ENCODE data around the gene ATP13A2. TPM values are rescaled to one million over a fixed set of nuclear protein-coding genes. Genes with fewer than 3 reads are reported as not detected.
A peak's percentile ranks its signal among the peaks of the same experiment; 100 is the strongest.

Gene ATP13A2
- total and polyA plus RNA-seq, 4 donors: 62.1 to 308 (median 186) TPM

- peaks cover 46% of the 10 kb centered on the region for H3K36me3 ChIP-seq (ENCODE audit: control insufficient read depth, insufficient read depth, low read length)
- no CpG with 5 or more reads among the region's 4 CpGs for WGBS (ENCODE audit: insufficient coverage)
- no peak for DNase-seq (ENCODE audit: low read depth in 4 of 6, low spot score in 6 of 6)
- H3K27me3 ChIP-seq (ENCODE audit: control insufficient read depth, insufficient read depth, low read length): no peaks in the 10 kb centered on the region
- H3K4me1 ChIP-seq (ENCODE audit: control insufficient read depth, insufficient read depth, low read length): peaks cover 21% of the 10 kb centered on the region
- H3K27ac ChIP-seq (ENCODE audit: low read depth, low read length): no peak overlapping the region
- H3K9me3 ChIP-seq (ENCODE audit: control insufficient read depth, insufficient read depth, low read length): no peaks in the 10 kb centered on the region
- no peak overlapping the region for H3K4me3 ChIP-seq (ENCODE audit: low read depth, low read length)
Measured at GRCh38 chr1:16983649-16984048, 28.1 kb downstream of the ATP13A2 start.

GRCh38 chr1:16982902-16983301, 28.8 kb downstream of the ATP13A2 start:
- no peaks in the 10 kb centered on the region for H3K9me3 ChIP-seq (ENCODE audit: control insufficient read depth, insufficient read depth, low read length)
- WGBS (ENCODE audit: insufficient coverage): 58% methylated on average over 11 of the region's 11 CpGs
- H3K4me1 ChIP-seq (ENCODE audit: control insufficient read depth, insufficient read depth, low read length): peaks cover 29% of the 10 kb centered on the region
- peaks cover 42% of the 10 kb centered on the region for H3K36me3 ChIP-seq (ENCODE audit: control insufficient read depth, insufficient read depth, low read length)
- no peaks in the 10 kb centered on the region for H3K27me3 ChIP-seq (ENCODE audit: control insufficient read depth, insufficient read depth, low read length)
- H3K27ac ChIP-seq (ENCODE audit: low read depth, low read length): no peak overlapping the region
- no peak for DNase-seq (ENCODE audit: low read depth in 4 of 6, low spot score in 6 of 6)
- H3K4me3 ChIP-seq (ENCODE audit: low read depth, low read length): no peak overlapping the region

- no peak overlapping the region for H3K27ac ChIP-seq (ENCODE audit: low read depth, low read length)
- H3K36me3 ChIP-seq (ENCODE audit: control insufficient read depth, insufficient read depth, low read length): peaks cover 36% of the 10 kb centered on the region
- no peak overlapping the region for H3K4me3 ChIP-seq (ENCODE audit: low read depth, low read length)
- WGBS (ENCODE audit: insufficient coverage): 80% methylated on average over 10 of the region's 10 CpGs
- DNase-seq (ENCODE audit: low read depth in 4 of 6, low spot score in 6 of 6): no peak
- peaks cover 35% of the 10 kb centered on the region for H3K4me1 ChIP-seq (ENCODE audit: control insufficient read depth, insufficient read depth, low read length)
- no peaks in the 10 kb centered on the region for H3K9me3 ChIP-seq (ENCODE audit: control insufficient read depth, insufficient read depth, low read length)
- no peaks in the 10 kb centered on the region for H3K27me3 ChIP-seq (ENCODE audit: control insufficient read depth, insufficient read depth, low read length)
Measured at GRCh38 chr1:16981269-16981849, 30.4 kb downstream of the ATP13A2 start.

DNA sequence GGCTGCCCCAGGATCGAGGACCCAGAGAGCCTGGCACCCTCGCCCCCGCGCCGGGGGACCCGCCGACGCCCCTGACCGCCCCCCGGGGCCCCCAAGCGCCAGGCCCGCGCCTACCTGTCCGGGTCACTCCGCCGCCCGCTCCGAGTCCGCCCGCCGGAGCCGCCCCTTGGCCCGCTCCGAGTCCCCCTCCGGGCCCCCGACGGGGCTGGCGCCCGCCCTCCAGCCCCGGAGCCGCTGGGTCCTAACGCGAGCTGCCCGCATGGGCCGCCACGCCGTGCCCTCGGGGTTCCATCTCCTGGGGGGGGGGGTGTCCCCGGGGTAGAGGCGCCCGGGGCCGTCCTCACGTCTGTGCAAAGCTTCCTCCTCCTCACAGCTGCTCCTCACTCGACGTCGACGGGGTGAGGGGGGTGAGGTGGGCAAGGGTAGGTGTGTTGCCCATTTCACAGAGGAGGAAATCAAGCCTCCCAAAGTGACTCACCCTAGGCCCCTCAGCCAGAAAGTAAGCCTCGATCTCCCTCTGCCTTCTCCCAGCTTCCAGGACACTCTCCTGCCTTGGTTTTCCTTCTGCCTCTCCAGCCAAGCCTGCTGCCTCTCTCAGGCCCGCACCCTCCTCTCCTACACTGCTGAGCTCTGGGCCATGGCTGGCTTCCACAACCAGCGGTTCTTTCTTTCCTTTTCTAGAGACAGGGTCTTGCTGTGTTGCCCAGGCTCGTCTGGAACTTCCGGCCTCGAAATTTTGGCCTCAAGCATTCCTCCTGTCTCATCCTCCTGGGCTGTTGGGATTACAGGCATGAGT, 31.1 kb downstream of the ATP13A2 start, which contains the start of gene MFAP2:
Gene MFAP2 (minus strand): TSS at position 148 of the 796 bp plus-strand sequence. CDS start 2,347 bp downstream, outside the sequence.
- Histone ChIP-seq H3K27me3 (ENCODE audit: control insufficient read depth, insufficient read depth, low read length) (no peaks in the 10 kb centered on the region), H3K4me3 (ENCODE audit: low read depth, low read length) (peak within 1 kb of the TSS; percentile 24), H3K27ac (ENCODE audit: low read depth, low read length) (no peak within 1 kb of the TSS), H3K4me1 (ENCODE audit: control insufficient read depth, insufficient read depth, low read length) (peaks cover 41% of the 10 kb centered on the region), H3K9me3 (ENCODE audit: control insufficient read depth, insufficient read depth, low read length) (no peaks in the 10 kb centered on the region), H3K36me3 (ENCODE audit: control insufficient read depth, insufficient read depth, low read length) (peaks cover 35% of the 10 kb centered on the region)
- peak in 1 of 6 donors; percentile 55 for DNase-seq (ENCODE audit: low read depth in 4 of 6, low spot score in 6 of 6)
- 8% methylated on average over 44 of the region's 53 CpGs for WGBS (ENCODE audit: insufficient coverage)

- Histone ChIP-seq H3K27me3 (ENCODE audit: control insufficient read depth, insufficient read depth, low read length) (no peaks in the 10 kb centered on the region), H3K36me3 (ENCODE audit: control insufficient read depth, insufficient read depth, low read length) (peaks cover 33% of the 10 kb centered on the region), H3K27ac (ENCODE audit: low read depth, low read length) (no peak overlapping the region), H3K4me1 (ENCODE audit: control insufficient read depth, insufficient read depth, low read length) (peaks cover 43% of the 10 kb centered on the region), H3K4me3 (ENCODE audit: low read depth, low read length) (peak overlapping the region; percentile 24), H3K9me3 (ENCODE audit: control insufficient read depth, insufficient read depth, low read length) (no peaks in the 10 kb centered on the region)
- peak in 2 of 6 donors; percentile 19 to 52 for DNase-seq (ENCODE audit: low read depth in 4 of 6, low spot score in 6 of 6)
- WGBS (ENCODE audit: insufficient coverage): 8% methylated on average over 23 of the region's 44 CpGs
Measured at GRCh38 chr1:16979475-16980327, 32.0 kb downstream of the ATP13A2 start.

- Histone ChIP-seq H3K27me3 (ENCODE audit: control insufficient read depth, insufficient read depth, low read length) (no peaks in the 10 kb centered on the region), H3K4me3 (ENCODE audit: low read depth, low read length) (peak overlapping the region; percentile 24), H3K36me3 (ENCODE audit: control insufficient read depth, insufficient read depth, low read length) (peaks cover 29% of the 10 kb centered on the region), H3K9me3 (ENCODE audit: control insufficient read depth, insufficient read depth, low read length) (no peaks in the 10 kb centered on the region), H3K27ac (ENCODE audit: low read depth, low read length) (no peak overlapping the region), H3K4me1 (ENCODE audit: control insufficient read depth, insufficient read depth, low read length) (peaks cover 42% of the 10 kb centered on the region)
- peak in 2 of 6 donors; percentile 25 to 63 for DNase-seq (ENCODE audit: low read depth in 4 of 6, low spot score in 6 of 6)
- WGBS (ENCODE audit: insufficient coverage): 40% methylated on average over 19 of the region's 20 CpGs
Measured at GRCh38 chr1:16978567-16979474, 32.9 kb downstream of the ATP13A2 start.

DNA sequence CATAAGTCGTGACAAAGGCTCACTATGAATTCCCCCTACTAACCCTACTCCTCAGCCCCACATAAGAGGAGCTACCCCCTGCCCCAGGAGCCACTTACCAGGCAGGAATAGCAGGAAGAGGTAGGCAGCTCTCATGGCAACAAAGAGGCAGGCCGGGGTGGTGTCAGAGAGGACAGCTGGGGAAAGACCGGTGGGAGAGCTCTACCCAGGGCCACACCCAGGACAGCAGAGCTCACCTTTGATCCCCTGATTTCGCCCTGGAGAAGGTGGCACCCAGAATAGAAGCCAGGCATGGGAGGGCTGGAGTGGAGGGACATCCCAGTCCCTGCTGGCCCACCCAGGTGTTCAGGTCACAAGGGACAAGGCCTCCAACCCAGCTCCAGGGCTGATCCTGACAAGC, 33.6 kb downstream of the ATP13A2 start:
- 69% methylated on average over 3 of the region's 4 CpGs for WGBS (ENCODE audit: insufficient coverage)
- DNase-seq (ENCODE audit: low read depth in 4 of 6, low spot score in 6 of 6): no peak
- Histone ChIP-seq H3K36me3 (ENCODE audit: control insufficient read depth, insufficient read depth, low read length) (peaks cover 27% of the 10 kb centered on the region), H3K9me3 (ENCODE audit: control insufficient read depth, insufficient read depth, low read length) (no peaks in the 10 kb centered on the region), H3K4me3 (ENCODE audit: low read depth, low read length) (no peak overlapping the region), H3K27ac (ENCODE audit: low read depth, low read length) (no peak overlapping the region), H3K27me3 (ENCODE audit: control insufficient read depth, insufficient read depth, low read length) (no peaks in the 10 kb centered on the region), H3K4me1 (ENCODE audit: control insufficient read depth, insufficient read depth, low read length) (peaks cover 42% of the 10 kb centered on the region)

- Histone ChIP-seq H3K9me3 (ENCODE audit: control insufficient read depth, insufficient read depth, low read length) (no peaks in the 10 kb centered on the region), H3K4me1 (ENCODE audit: control insufficient read depth, insufficient read depth, low read length) (peaks cover 43% of the 10 kb centered on the region), H3K36me3 (ENCODE audit: control insufficient read depth, insufficient read depth, low read length) (peaks cover 34% of the 10 kb centered on the region), H3K4me3 (ENCODE audit: low read depth, low read length) (no peak overlapping the region), H3K27ac (ENCODE audit: low read depth, low read length) (no peak overlapping the region), H3K27me3 (ENCODE audit: control insufficient read depth, insufficient read depth, low read length) (no peaks in the 10 kb centered on the region)
- 85% methylated on average over 5 of the region's 5 CpGs for WGBS (ENCODE audit: insufficient coverage)
- no peak for DNase-seq (ENCODE audit: low read depth in 4 of 6, low spot score in 6 of 6)
Measured at GRCh38 chr1:16977377-16977776, 34.4 kb downstream of the ATP13A2 start.

GRCh38 chr1:16976966-16977365, 34.8 kb downstream of the ATP13A2 start:
- Histone ChIP-seq H3K27ac (ENCODE audit: low read depth, low read length) (no peak overlapping the region), H3K4me3 (ENCODE audit: low read depth, low read length) (no peak overlapping the region), H3K4me1 (ENCODE audit: control insufficient read depth, insufficient read depth, low read length) (peaks cover 47% of the 10 kb centered on the region), H3K9me3 (ENCODE audit: control insufficient read depth, insufficient read depth, low read length) (no peaks in the 10 kb centered on the region), H3K27me3 (ENCODE audit: control insufficient read depth, insufficient read depth, low read length) (no peaks in the 10 kb centered on the region), H3K36me3 (ENCODE audit: control insufficient read depth, insufficient read depth, low read length) (peaks cover 38% of the 10 kb centered on the region)
- 79% methylated on average over 16 of the region's 16 CpGs for WGBS (ENCODE audit: insufficient coverage)
- DNase-seq (ENCODE audit: low read depth in 4 of 6, low spot score in 6 of 6): no peak

All from spinal cord (tissue), 10 donors.